B cell (primary cell): ENCODE results near the gene COMMD1. TPM values are rescaled to one million over a fixed set of nuclear protein-coding genes. Genes with fewer than 3 reads are reported as not detected.

Experiments
- ATAC-seq: fragments of 200-7000 bp; cut with Tn5 transposase; one replicate; pipeline ENCODE4 v1.10.0; 2021; ENCODE audit warnings: low read depth, mild to moderate bottlenecking, moderate number of reproducible peaks, moderate library complexity
- CTCF ChIA-PET: fragments of 350-600 bp; sonication (Branson Sonifier 250); formaldehyde crosslinking; loops from one replicate; lab custom pipeline; 2021; ENCODE audit warnings: antibody characterized with exemption, inconsistent platforms; lab: Charles Lee
- POLR2A ChIA-PET: fragments of 350-600 bp; sonication (Branson Sonifier 250); formaldehyde crosslinking; loops from one replicate; lab custom pipeline; 2021; ENCODE audit warnings: antibody characterized with exemption; lab: Charles Lee
- DNase-seq: peaks from one replicate; pipeline ENCODE4 v3.0.0; 2013
- H2AFZ ChIP-seq: 2 replicates; pipeline ENCODE4 v1.6.1; 2012; ENCODE audit warnings: mild to moderate bottlenecking, low read depth, low read length; ENCODE audit not compliant: insufficient read depth, poor library complexity, severe bottlenecking
- H3K27ac ChIP-seq, 2 donors: 1 replicate in 1 of 2; 2 replicates in 1 of 2; pipeline ENCODE4 v1.5.1; 2012 to 2013; ENCODE audit warnings: low read length in 2 of 2, mild to moderate bottlenecking in 2 of 2, moderate library complexity in 1 of 2
- H3K27me3 ChIP-seq, 4 experiments: fragments of 200-600 bp in 1 of 4; sonication (generic) in 1 of 4; replicated peaks in 1 of 4; 1 replicate in 2 of 4; 2 replicates in 2 of 4; pipeline versions ENCODE4 v1.6.1 to v1.7.0; 2013 to 2016; ENCODE audit warnings: low read length in 3 of 4, mild to moderate bottlenecking in 2 of 4, mixed read lengths in 1 of 4, moderate library complexity in 1 of 4; ENCODE audit not compliant: insufficient read depth in 4 of 4, control insufficient read depth in 3 of 4; ENCODE audit errors: control extremely low read depth in 1 of 4
- H3K36me3 ChIP-seq, 2 experiments: replicated peaks in 1 of 2; 1 replicate in 1 of 2; 2 replicates in 1 of 2; pipeline versions ENCODE4 v1.6.1 to v1.7.1; 2013; ENCODE audit warnings: low read length in 1 of 2; ENCODE audit not compliant: insufficient read depth in 2 of 2, control insufficient read depth in 1 of 2; ENCODE audit errors: control extremely low read depth in 1 of 2, extremely low read depth in 1 of 2
- H3K4me1 ChIP-seq, 2 donors: fragments of 200-600 bp in 1 of 2; sonication (generic) in 1 of 2; 1 replicate in 1 of 2; 2 replicates in 1 of 2; pipeline versions ENCODE4 v1.5.1 to v1.6.1; 2013 to 2017; ENCODE audit warnings: low read length in 2 of 2; ENCODE audit not compliant: control insufficient read depth in 2 of 2, insufficient read depth in 2 of 2
- H3K4me2 ChIP-seq: replicated peaks from 2 replicates; pipeline ENCODE3; 2012; ENCODE audit warnings: mild to moderate bottlenecking, low read depth, low read length; ENCODE audit not compliant: poor library complexity, severe bottlenecking
- H3K4me3 ChIP-seq, 5 experiments: fragments of 200-600 bp in 1 of 5; sonication (generic) in 1 of 5; 1 replicate in 3 of 5; 2 replicates in 2 of 5; pipeline versions ENCODE4 v1.5.1 to v1.7.0; 2011 to 2016; ENCODE audit warnings: low read length in 4 of 5, mild to moderate bottlenecking in 4 of 5, low read depth in 2 of 5, control low read depth in 1 of 5, moderate library complexity in 1 of 5; ENCODE audit not compliant: insufficient read depth in 1 of 5; ENCODE audit errors: control extremely low read depth in 1 of 5, extremely low read depth in 1 of 5
- H3K79me2 ChIP-seq: fragments of 200-600 bp; sonication (generic); one replicate; pipeline ENCODE4 v1.6.0; 2016; ENCODE audit warnings: low read length; ENCODE audit not compliant: control insufficient read depth, insufficient read depth
- H3K9ac ChIP-seq: fragments of 200-600 bp; sonication (generic); 2 replicates; pipeline ENCODE4 v1.6.1; 2017; ENCODE audit warnings: mild to moderate bottlenecking, low read length, moderate library complexity
- H3K9me3 ChIP-seq, 3 donors: one replicate each; pipeline versions ENCODE4 v1.6.1 to v1.7.1; 2013; ENCODE audit warnings: low read length in 2 of 3; ENCODE audit not compliant: control insufficient read depth in 2 of 3, insufficient read depth in 1 of 3; ENCODE audit errors: control extremely low read depth in 1 of 3
- H4K20me1 ChIP-seq: 2 replicates; pipeline ENCODE4 v1.6.0; 2012; ENCODE audit warnings: mild to moderate bottlenecking, low read length; ENCODE audit not compliant: insufficient read depth, control insufficient read depth, poor library complexity, severe bottlenecking
- H3K27ac Mint-ChIP-seq: one replicate; pipeline ENCODE4 v1.8.0; 2021; ENCODE audit warnings: mixed read lengths
- H3K27me3 Mint-ChIP-seq: one replicate; pipeline ENCODE4 v1.8.0; 2021; ENCODE audit warnings: mixed read lengths
- H3K4me1 Mint-ChIP-seq: one replicate; pipeline ENCODE4 v1.8.0; 2021; ENCODE audit warnings: mixed read lengths
- H3K4me3 Mint-ChIP-seq: one replicate; pipeline ENCODE4 v1.8.0; 2021; ENCODE audit warnings: mixed read lengths
- H3K9me3 Mint-ChIP-seq: one replicate; pipeline ENCODE4 v1.8.0; 2022; ENCODE audit warnings: mixed read lengths; ENCODE audit not compliant: insufficient read depth
- EZH2 ChIP-seq: IDR thresholded peaks from 2 replicates; pipeline ENCODE4 v1.6.1; 2012; ENCODE audit warnings: borderline replicate concordance, low read depth, mild to moderate bottlenecking, moderate library complexity, low read length; ENCODE audit not compliant: insufficient read depth, poor library complexity, severe bottlenecking
- WGBS: methylation state at CpG from one replicate; pipeline ENCODE4 v1.1.5; 2013; ENCODE audit warnings: missing lambda C conversion rate; ENCODE audit not compliant: insufficient coverage; 5-methylcytosine and 5-hydroxymethylcytosine counted together
- intact Hi-C: fragments of 100-400 bp; cut with micrococcal nuclease; formaldehyde crosslinking; loops from one replicate; pipeline ENCODE4 v1.10.0; 2022
- polyA plus RNA-seq: library from polyadenylated mRNA; depleted of rRNA; stranded (reverse); fragments of >200 nt; gene quantifications from 2 replicates; pipeline ENCODE4 v1.2.3, GENCODE V29; 2012
- total RNA-seq, 2 donors: library from RNA; stranded (reverse); fragments of 120-200 nt in 1 of 2; gene quantifications; 1 replicate in 1 of 2; 2 replicates in 1 of 2; pipeline versions ENCODE4 v1.2.3 to v1.2.4, GENCODE V29; 2013 to 2022
- TF ChIP-seq, protein P1 (sequence below): fragments of 200-600 bp; IDR thresholded peaks from one replicate; pipeline ENCODE4 v1.8.0; 2022; ENCODE audit warnings: antibody characterized with exemption, mild to moderate bottlenecking

COMMD1 gene
- total and polyA plus RNA-seq, 2 donors (not counting 1 experiment from before 2014, with no cell fraction given): 20.6 to 25.1 TPM

DNA sequence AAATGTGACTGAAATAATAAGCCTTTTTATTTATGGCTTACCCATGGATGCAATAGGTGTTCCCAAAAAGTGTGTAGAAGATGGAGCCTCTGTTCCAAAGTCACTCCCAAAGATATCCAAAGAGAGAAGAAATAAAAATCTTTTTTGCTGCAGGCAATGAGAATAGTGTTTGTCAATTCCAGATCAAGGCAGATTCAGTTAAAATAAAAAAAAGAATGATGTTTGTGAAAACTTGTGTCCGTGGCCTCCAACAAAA is 43.9 kb downstream of the COMMD1 start:
- Histone ChIP-seq H2AFZ (no peak overlapping the region), H3K9me3 (peaks cover 0 to 3% (median 2%) of the 10 kb centered on the region in 3 donors), H3K4me1 (no peaks in the 10 kb centered on the region), H3K9ac (no peak overlapping the region), H3K79me2 (no peaks in the 10 kb centered on the region), H4K20me1 (no peaks in the 10 kb centered on the region), H3K4me2 (no peak overlapping the region), H3K27ac (no peak overlapping the region), H3K4me3 (no peak overlapping the region), H3K27me3 (no peaks in the 10 kb centered on the region), H3K36me3 (no peaks in the 10 kb centered on the region)
- intact Hi-C loops: no loop called here
- no peak overlapping the region for H3K4me3 Mint-ChIP-seq
- H3K27me3 Mint-ChIP-seq: no peaks in the 10 kb centered on the region
- ATAC-seq: no peak
- H3K27ac Mint-ChIP-seq: no peak overlapping the region
- peaks cover 2% of the 10 kb centered on the region for H3K9me3 Mint-ChIP-seq
- WGBS: 100% methylated on average over 1 of the region's 1 CpG
- H3K4me1 Mint-ChIP-seq: no peaks in the 10 kb centered on the region
- CTCF ChIA-PET: no interaction called here
- TF ChIP-seq, protein P1, sequence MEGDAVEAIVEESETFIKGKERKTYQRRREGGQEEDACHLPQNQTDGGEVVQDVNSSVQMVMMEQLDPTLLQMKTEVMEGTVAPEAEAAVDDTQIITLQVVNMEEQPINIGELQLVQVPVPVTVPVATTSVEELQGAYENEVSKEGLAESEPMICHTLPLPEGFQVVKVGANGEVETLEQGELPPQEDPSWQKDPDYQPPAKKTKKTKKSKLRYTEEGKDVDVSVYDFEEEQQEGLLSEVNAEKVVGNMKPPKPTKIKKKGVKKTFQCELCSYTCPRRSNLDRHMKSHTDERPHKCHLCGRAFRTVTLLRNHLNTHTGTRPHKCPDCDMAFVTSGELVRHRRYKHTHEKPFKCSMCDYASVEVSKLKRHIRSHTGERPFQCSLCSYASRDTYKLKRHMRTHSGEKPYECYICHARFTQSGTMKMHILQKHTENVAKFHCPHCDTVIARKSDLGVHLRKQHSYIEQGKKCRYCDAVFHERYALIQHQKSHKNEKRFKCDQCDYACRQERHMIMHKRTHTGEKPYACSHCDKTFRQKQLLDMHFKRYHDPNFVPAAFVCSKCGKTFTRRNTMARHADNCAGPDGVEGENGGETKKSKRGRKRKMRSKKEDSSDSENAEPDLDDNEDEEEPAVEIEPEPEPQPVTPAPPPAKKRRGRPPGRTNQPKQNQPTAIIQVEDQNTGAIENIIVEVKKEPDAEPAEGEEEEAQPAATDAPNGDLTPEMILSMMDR: no peak
- TF ChIP-seq EZH2: no peak
- POLR2A ChIA-PET: no interaction called here
- no peak for DNase-seq

DNA sequence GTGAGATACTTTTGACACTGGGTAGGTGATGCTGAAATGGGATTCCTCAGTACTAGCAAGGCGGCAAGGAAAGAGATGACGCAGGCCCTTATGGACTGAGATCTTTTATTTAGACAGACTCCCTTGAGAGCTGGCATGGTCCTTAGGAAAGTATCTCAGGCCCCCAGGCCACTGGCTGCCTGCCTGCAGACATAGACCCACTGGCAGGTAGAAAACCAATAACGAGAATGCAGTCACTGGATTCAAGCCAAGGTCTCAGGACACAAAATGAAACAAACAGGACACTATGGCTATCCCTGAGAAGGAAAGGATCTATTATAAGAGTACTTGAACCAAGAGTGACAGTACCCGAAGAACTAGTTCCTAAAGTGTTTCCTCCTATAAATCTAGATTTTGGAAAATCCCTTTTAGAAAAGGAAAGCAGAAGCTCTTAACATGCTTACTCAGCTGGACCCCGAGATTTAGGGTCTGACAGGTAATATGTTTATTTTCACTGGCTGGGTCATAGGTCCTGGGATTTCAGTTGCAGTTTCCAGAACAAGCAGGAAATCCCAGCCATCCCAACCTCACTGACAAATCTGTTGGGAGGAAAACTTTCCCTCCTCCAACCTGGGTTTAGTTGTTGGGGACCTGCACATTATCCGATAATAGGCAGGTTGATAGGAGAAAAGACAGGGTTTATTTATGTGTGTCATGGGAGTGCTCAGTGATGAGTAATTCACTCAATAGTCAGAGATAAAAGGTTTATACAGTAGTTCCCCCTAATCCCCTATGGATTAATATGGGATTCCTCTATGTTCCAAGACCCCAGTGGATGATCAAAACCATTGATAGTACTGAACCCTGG is 44.5 kb downstream of the COMMD1 start:
- H3K79me2 ChIP-seq: no peaks in the 10 kb centered on the region
- H3K9ac ChIP-seq: no peak overlapping the region
- intact Hi-C loops: no loop called here
- peaks cover 0 to 3% (median 2%) of the 10 kb centered on the region in 3 donors for H3K9me3 ChIP-seq
- H3K4me1 ChIP-seq: no peaks in the 10 kb centered on the region
- H3K36me3 ChIP-seq: no peaks in the 10 kb centered on the region
- no peak overlapping the region for H3K4me3 ChIP-seq
- no peaks in the 10 kb centered on the region for H4K20me1 ChIP-seq
- H2AFZ ChIP-seq: no peak overlapping the region
- Mint-ChIP-seq H3K4me3 (no peak overlapping the region), H3K27me3 (no peaks in the 10 kb centered on the region), H3K4me1 (no peaks in the 10 kb centered on the region), H3K9me3 (peaks cover 2% of the 10 kb centered on the region), H3K27ac (no peak overlapping the region)
- no peak overlapping the region for H3K4me2 ChIP-seq
- 100% methylated on average over 2 of the region's 6 CpGs for WGBS
- CTCF ChIA-PET: no interaction called here
- no peak overlapping the region for H3K27ac ChIP-seq
- ATAC-seq (no peak), DNase-seq (no peak)
- no peaks in the 10 kb centered on the region for H3K27me3 ChIP-seq
- POLR2A ChIA-PET: no interaction called here
- TF ChIP-seq EZH2: no peak
- TF ChIP-seq, protein P1: no peak
